ENCODE results near the gene CYSTM1. TPM values are rescaled to one million over a fixed set of nuclear protein-coding genes. Genes with fewer than 3 reads are reported as not detected.

CYSTM1 gene
- total and polyA plus RNA-seq, 2 donors (not counting 3 experiments of a cell fraction or from before 2014, with no cell fraction given), result 28.9 to 41.5 TPM

GRCh38 chr5:140239461-140239860, 64.5 kb downstream of the CYSTM1 start:
- intact Hi-C loops (cut with micrococcal nuclease), result no loop called here
- FAIRE-seq, result no peak
- dilution Hi-C loops (cut with MboI; ENCODE audit: extremely low pct_ligation_motif_present, low sequenced_read_pairs), result no loop called here

More at GRCh38 chr5:140239461-140239860, 64.5 kb downstream of the CYSTM1 start:
- Histone ChIP-seq H3K36me3 (ENCODE audit: control insufficient read depth in 2 of 2, extremely low read depth in 1 of 2, insufficient read depth in 2 of 2, low read length in 2 of 2) (no peaks in the 10 kb centered on the region), H3K9me1 (replicated peaks; ENCODE audit: control insufficient read depth, extremely low read depth, insufficient read depth, low read length) (no peaks in the 10 kb centered on the region), H3K79me2 (ENCODE audit: control insufficient read depth, insufficient read depth, low read length) (no peaks in the 10 kb centered on the region), H3K9me3 (replicated peaks; ENCODE audit: control insufficient read depth, insufficient read depth, low read length) (no peaks in the 10 kb centered on the region), H3K9ac (replicated peaks; ENCODE audit: extremely low read depth, insufficient read depth, low read length) (no peak overlapping the region), H4K20me1 (replicated peaks; ENCODE audit: control insufficient read depth, extremely low read depth, insufficient read depth, low read length) (no peaks in the 10 kb centered on the region), H3K27me3 (ENCODE audit: control insufficient read depth in 2 of 2, insufficient read depth in 2 of 2, low read length in 2 of 2) (no peaks in the 10 kb centered on the region), H3K4me3 (replicated peaks in 1 of 3; ENCODE audit: insufficient read depth in 1 of 3, low read depth in 1 of 3, low read length in 3 of 3) (no peak overlapping the region), H3K4me2 (ENCODE audit: insufficient read depth, low read length) (no peak overlapping the region), H3K27ac (ENCODE audit: insufficient read depth, low read depth, low read length) (no peak overlapping the region), H3K4me1 (ENCODE audit: control insufficient read depth, extremely low read depth, insufficient read depth, low read length) (peaks cover 11% of the 10 kb centered on the region), H2AFZ (ENCODE audit: low read depth, low read length) (no peak overlapping the region)
- CTCF ChIA-PET, result interaction anchor here (0.5 to 17.3 kb wide), 41 partner anchors 8 to 479 kb away, joined by 3 to 1214 read pairs (median 5); partner anchors contain the start of genes CYSTM1, HBEGF, PFDN1 and SLC4A9
- TF ChIP-seq FOS (IDR thresholded peaks at IDR 0.05; ENCODE audit: borderline replicate concordance, insufficient read depth, low read length), result no peak
- TF ChIP-seq GATA2 (IDR thresholded peaks at IDR 0.05; ENCODE audit: insufficient read depth, insufficient read length, low read depth, low read length), result no peak
- TF ChIP-seq POLR2AphosphoS5 (IDR thresholded peaks at IDR 0.05; ENCODE audit: insufficient read depth, low read depth, low read length), result no peak
- no peak for TF ChIP-seq EZH2 (IDR thresholded peaks at IDR 0.05; ENCODE audit: borderline replicate concordance, low read depth, low read length, severe bottlenecking)
- TF ChIP-seq POLR2A (IDR thresholded peaks at IDR 0.05; ENCODE audit: low read depth, low read length), result no peak
- TF ChIP-seq MYC (IDR thresholded peaks at IDR 0.05; ENCODE audit: low read depth, low read length), result no peak
- no peak for TF ChIP-seq CTCF (IDR thresholded peaks at IDR 0.05; ENCODE audit: extremely low read depth in 1 of 2, insufficient read depth in 1 of 2, low read depth in 1 of 2, low read length in 2 of 2)
- TF ChIP-seq JUN (IDR thresholded peaks at IDR 0.05; ENCODE audit: borderline replicate concordance, insufficient read depth, insufficient read length, low read depth), result no peak
- TF ChIP-seq MAX (IDR thresholded peaks at IDR 0.05; ENCODE audit: insufficient read depth, insufficient read length), result no peak
- no TSS peak for BruUV-seq (replicated peaks)
- no peak for DNase-seq (ENCODE audit: low read depth, low spot score)
- POLR2A ChIA-PET, result interaction anchor here (1.0 to 1.1 kb wide), 2 partner anchors 107 to 119 kb away, joined by 5 to 9 read pairs; partner anchors contain the start of gene HBEGF
